NCI-H1092 (cell line): ENCODE data around the gene GGT7.
"Not testable (repeated sequence)": the region's sequence is repeated elsewhere in the genome, so short reads cannot be mapped to it uniquely, and the experiment has no call there.

Source experiments
- DNase-seq: peaks from one replicate; lab custom pipeline; 2025; lab: John Stamatoyannopoulos, UW

Gene GGT7, protein sequence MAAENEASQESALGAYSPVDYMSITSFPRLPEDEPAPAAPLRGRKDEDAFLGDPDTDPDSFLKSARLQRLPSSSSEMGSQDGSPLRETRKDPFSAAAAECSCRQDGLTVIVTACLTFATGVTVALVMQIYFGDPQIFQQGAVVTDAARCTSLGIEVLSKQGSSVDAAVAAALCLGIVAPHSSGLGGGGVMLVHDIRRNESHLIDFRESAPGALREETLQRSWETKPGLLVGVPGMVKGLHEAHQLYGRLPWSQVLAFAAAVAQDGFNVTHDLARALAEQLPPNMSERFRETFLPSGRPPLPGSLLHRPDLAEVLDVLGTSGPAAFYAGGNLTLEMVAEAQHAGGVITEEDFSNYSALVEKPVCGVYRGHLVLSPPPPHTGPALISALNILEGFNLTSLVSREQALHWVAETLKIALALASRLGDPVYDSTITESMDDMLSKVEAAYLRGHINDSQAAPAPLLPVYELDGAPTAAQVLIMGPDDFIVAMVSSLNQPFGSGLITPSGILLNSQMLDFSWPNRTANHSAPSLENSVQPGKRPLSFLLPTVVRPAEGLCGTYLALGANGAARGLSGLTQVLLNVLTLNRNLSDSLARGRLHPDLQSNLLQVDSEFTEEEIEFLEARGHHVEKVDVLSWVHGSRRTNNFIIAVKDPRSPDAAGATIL

DNA sequence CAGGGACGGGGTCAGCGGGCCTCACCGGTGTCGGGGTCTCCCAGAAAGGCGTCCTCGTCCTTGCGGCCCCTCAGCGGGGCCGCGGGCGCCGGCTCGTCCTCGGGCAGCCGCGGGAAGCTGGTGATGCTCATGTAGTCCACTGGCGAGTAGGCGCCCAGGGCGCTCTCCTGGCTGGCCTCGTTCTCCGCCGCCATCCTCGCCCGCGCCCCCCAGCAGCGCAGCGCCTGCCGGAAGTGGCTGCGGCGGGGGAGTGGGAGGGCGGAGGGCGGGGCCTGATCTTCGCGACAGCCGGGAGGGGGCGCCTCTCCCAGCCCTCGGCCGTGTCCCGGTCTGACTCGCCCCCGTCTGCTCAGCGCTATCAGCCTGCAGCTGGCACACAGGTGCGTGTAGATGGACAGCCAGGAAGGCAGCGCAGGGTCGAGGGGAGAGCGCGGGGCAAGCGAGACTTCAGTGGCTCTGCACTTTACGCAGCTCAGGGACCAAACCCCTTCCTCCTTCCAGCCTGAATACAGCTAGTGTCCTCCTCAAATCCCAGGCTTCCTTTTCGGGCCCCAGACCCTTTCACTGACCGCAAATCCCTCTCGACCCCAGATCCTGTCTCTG is at the start of gene GGT7:
Gene GGT7, minus strand, starts transcription at position 235 of the 603 bp plus-strand sequence. Its CDS starts 41 bp downstream, at position 194.
- peak; percentile 62 for DNase-seq

DNA sequence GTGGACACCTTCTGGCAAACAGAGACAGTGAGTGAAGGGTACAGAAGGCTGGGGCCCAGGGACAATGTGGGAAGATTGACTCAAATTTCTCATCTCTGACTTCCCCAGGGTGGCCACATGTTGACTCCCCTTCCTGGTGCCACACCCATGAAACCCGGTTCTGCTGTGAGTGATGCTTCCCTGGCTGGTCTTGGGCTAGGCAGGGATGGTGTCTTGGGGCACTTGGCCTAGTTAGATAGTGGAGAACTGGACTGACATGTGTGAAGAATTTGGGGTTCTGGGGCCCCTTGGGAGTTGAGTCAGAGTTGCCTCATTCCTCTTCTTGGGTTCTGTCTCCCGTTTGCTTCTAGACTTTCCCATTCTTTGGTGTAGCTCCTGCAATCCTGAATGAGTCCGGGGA is 48.8 kb upstream of the GGT7 start:
- no peak for DNase-seq

DNA sequence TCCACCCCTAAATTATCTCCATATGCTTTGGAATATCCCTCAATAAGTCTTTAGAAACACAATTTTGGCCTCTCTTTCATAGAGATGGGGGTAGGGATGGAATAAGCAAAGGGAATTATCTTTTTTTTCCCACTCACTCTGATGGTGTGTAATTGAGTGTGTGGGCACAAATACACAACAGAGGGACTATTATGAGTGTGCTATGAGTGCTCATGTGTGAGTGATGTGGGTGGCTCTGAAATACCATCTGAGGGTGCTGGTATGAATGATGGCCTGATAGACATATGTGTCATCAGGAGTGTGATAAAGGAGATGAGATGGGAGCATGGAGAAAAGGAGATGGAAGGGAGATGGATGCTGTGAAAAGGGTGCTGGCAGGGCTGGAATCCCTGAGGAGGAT is 47.4 kb upstream of the GGT7 start:
- DNase-seq, result no peak

DNA sequence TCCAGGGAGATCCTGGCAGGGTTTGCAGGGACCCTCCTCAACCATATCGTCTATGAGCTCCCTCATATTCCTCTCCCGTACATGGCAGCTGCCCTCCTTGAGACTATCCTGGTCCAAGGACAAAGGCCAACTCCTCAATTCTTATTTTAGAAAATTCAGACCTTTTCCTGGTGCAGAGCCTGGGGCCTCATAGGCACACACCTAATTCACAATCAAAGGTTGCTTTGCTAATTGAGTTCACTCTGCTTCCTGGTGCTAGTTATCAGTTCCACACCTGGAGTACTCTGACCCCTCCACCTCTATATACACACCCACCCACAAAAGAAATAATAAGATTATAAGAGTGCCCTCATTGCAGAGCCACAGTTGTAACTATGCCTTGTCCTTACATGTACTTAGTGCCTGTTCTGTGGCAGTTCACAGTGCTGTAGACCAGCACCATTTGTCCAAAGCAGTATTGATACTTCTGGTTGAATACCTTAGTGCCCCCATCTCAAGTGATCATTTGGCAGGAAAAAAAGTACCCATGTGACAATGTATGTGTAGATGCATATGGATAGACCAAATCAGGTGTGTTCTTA is 44.2 kb upstream of the GGT7 start:
- DNase-seq, result no peak

DNA sequence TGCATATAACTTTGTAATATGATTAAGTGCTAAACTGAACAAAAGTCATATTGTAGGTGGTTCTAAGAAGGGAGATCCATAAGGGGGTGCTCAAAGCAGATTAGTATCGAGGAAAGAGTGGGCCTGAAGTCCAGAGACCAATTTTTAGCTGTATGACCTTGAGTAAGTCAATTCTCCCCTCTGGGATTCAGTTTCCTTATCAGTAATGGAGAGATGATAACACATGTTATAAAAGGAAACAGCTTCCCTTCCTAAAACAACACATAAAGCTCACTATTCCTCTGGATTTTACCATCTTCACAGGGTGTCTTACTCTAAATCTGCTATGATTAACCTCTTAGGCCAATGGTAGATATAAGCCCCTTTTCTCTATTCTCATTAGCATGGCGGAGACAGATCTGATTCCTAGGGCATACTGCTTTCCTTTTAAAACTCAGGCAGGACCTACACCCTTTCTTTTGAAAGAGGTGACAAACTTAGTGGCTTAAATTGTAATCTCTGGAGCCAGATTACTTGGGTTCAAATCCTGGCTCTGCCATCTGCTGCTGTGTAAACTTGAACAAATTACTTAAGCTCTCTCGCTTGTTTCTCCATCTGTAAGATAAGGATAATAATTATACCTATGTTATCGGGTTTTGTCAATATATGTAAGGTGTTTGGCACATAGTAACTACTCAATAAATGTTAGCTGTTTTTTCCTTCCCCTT is 43.2 kb upstream of the GGT7 start:
- no peak for DNase-seq

DNA sequence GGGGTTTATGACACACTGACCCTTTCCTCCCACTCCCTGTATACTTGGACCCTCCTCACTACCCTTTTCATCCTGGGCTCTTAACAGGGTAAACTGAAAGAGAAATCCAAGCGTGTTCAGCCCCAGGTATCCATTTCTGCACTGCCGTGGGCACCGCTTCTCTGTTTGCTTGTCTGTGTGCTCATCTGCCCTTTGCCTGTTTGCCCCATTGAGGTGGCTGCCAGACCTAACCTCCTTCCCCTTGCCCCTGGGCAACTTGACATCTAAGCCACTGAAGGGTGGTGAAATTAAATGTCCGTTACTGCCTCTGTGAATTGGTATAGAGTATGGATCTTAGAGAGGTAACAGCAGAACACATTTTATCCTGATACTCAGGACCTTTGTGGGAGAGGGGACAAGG is 42.5 kb upstream of the GGT7 start:
- no peak for DNase-seq

DNA sequence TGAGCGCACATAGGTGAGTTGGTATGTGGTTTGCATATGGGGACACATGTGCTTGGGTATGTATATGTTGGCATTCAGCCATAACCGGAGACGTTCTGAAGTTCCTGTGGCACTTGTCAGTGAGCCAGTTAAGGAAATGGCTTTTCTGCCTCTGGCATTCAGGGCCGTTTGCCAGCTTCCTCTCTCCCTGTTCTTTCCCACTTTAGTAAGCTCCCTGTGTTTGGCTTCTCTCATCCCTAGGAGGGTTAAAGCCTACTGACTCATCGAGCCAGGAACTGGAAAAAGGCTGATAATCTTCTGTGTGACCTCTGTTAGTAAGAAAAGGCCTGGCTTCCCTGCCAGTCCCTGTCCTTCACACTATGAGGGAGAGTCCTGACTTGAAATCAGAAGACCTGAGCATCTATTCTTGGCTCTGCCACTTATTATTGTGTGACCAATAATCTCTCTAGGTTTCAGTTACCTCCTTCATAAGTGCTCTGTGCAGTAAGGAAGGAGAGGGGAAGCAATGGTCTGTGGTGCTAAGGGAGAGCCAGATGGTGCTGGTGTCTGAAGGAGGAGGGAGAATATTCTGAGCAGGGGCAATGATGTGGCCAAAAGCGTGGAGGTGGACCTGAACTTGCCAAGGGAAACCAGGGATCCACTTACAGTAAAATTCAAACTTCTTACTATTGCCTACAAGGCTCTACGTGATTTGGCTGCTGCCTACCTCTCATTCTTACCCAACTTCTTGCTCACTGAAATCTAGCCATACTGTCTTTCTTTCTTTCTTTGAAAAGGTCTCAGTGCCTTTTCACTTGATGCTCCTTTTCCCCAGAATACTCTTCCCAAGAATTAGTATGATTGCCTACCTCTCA is 35.2 kb upstream of the GGT7 start:
- DNase-seq, result no peak

DNA sequence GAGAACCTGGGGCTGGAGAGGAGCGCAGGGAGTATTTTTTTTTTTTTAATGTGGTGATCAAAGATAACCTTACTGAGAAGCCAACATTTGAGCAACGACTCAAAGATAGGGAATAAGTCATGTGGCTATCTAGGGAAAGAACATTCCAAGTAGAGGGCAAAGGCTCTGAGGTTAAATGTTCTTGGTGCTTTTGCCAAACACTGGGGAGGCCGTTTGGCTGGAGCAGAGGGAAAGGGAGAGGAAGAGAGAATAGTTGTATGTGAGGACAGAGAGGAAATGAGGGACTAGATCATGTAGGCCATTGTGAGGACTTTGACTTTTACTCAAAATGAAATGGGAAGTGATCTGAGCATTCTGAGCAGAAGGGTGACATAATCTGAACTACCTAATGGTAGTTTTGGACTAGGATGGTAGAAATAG is 31.6 kb upstream of the GGT7 start:
- DNase-seq, result no peak

DNA sequence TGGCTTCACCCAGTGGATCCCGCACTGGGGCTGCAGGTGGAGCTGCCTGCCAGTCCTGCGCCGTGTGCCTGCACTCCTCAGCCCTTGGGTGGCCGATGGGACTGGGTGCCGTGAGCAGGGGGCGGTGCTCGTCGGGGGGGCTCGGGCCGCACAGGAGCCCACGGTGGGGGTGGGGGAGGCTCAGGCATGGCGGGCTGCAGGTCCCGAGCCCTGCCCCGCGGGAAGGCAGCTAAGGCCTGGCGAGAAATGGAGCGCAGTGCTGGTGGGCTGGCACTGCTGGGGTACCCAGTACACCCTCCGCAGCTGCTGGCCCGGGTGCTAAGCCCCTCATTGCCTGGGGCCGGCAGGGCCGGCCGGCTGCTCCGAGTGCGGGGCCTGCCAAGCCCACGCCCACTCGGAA is 26.1 kb upstream of the GGT7 start:
- not testable (repeated sequence) for DNase-seq

DNA sequence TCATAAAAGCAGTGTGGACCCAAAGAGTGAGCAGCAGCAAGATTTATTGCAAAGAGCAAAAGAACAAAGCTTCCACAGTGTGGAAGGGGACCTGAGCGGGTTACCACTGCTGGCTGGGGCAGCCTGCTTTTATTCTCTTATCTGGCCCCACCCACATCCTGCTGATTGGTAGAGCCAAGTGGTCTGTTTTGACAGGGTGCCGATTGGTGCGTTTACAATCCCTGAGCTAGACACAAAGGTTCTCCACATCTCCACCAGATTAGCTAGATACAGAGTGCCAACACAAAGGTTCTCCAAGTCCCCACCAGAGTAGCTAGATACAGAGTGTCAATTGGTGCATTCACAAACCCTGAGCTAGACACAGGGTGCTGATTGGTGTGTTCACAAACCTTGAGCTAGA is 25.5 kb upstream of the GGT7 start:
- not testable (repeated sequence) for DNase-seq

DNA sequence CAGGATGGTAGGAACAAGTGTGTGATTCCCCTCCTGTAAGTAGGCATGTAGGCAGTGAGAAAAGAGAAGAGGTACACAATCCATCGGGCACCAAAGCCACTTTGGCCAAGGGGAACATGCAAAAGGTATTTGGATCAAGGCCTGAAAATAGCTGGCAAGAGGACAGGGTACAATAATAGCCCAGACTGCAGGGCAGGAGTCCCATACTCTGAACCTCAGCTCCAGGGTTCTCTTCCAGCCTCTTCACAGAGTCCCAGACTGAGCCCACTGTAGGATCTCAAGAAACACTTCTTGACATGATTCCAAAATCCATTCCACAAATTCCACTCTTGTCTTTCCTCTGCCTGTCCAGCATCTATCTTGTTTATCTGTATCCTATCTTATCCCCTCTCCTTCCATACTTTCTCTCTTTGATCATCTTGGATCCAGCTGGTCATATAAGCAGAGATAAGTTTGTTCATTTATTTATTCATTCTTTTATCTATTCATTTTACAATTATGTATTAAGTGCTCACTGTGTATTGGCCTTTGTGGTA is 23.5 kb upstream of the GGT7 start:
- DNase-seq, result no peak

DNA sequence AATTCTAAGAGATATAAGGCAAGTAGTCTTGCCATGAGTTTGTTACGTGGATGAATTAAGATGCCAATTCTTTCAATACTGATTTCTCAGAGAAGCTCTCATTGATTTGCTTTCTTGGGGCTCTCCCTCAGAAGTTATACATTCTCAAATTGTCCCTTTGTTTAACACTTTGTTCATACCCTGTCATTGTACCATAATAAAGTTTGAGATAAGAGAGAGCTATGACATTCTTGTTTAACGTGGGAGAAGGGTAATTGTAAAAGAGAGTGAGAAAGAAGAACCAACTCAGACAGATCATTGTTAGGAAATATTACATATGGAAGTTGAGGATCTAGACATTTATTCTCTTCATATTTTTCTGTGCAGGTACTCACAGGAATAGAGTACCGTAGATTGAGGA is 22.8 kb upstream of the GGT7 start:
- no peak for DNase-seq

DNA sequence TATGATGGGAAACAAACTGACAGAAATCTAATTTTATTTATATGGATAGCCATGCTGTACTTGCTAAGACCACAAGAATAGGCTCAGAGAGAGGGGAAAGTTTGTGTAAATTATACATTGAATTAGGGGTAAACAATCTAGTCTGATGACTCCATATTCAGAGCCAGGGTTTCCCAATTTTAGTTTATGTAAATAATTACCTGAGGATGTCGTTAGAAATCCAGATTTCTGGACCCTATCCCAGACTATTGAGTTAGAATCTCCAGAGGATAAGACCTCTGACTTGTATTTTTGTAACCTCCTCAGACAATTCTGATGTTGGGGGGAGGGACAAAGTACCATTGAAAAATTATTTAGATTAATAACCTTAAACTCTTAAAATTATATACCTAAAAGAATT is 22.1 kb upstream of the GGT7 start:
- DNase-seq, result no peak

DNA sequence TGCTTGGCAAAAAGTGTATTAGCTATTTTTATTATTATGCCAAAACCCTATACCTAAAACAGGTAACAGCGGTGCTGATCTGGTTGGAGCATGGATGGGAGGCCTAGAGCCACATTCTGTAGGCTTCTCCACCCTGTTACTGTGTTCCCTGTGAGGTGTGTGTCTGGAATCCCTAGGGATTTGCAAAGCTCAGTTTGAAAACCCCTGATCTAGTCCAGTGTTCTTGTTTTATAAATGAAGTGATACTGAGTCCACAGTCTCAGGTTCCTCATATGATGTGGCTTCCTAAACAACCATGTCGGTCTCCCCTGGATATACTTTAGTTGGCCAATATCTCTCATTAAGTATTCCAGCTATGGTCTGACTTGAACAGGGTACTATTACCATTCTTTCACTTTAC is 20.0 kb upstream of the GGT7 start:
- no peak for DNase-seq

DNA sequence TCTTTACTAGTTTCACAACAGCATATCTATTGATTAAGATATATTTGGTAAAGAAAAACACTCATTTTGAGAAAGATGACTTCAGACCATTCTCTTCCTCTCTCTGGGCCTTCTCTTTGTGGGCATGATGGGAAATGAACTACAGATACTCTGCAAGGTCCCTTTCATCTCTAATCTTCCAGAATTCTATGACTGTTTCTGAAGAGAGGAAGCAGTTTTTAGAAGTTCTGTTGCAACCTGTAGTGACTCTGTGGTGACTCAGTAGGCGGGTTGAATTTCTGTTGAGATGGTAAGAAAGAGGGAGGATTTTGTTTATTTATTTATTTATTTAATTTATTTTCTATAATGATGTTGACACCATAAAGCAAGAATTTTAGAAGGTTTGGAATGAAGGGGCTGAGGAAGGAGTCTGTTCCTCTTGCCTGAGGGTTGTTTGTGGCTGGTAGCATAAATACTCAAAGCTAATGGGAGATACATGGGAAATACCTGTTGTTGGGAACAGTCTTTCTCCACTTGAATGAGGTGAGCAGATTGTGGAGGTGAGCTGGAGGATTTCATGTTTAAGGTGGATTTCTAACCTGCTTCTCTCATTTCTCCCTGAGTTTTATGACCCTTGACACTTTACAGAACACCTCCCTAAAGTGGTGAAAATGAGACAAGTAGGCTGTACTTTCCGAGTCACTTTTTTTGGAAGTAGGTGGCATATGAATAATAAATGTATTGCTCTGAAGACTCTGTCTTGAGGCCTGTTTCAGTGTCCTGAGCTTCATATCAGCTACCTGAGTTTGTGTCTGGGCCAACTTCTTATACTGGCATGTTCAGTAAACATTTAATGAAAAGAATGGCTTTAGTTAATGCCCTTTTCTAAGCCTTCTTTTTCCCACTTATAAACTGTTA is 18.8 kb upstream of the GGT7 start:
- no peak for DNase-seq

DNA sequence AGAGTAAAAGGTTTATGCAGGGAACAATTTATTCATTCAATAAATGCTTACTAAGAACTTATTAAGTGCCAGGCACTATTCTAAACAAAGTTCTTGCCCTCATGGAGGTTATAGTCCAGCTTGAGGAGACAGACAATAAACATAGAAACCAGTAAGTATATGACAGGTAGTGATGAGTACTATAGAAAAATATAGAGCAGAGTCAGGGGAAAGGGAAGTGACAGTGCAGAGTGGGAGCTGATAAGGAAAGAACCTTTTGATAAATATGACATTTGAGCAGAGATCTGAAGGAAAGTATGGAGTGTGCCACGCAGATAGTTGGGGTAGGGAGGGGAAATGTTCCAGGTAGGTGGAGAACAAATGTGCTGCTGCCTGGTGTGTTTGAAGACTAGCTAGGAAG is 15.8 kb upstream of the GGT7 start:
- no peak for DNase-seq

DNA sequence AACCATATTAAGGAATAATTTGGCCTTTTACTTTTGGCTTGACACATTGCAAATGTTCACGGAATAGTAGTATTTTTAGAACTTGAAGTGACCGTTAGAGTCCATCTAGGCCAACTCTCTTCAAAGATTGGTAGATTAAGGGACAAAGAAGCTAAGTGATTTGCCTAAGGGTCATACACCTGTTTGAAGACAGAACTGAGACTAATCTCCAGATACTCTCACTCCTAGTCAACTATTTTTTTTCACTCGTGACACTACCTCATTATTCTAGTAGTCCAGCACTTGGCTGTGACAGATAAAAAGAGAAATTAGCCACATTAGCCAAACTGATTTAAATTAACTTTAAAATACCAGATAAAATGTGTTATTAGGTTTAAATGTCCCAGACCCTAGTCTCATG is 14.4 kb upstream of the GGT7 start:
- DNase-seq, result no peak

DNA sequence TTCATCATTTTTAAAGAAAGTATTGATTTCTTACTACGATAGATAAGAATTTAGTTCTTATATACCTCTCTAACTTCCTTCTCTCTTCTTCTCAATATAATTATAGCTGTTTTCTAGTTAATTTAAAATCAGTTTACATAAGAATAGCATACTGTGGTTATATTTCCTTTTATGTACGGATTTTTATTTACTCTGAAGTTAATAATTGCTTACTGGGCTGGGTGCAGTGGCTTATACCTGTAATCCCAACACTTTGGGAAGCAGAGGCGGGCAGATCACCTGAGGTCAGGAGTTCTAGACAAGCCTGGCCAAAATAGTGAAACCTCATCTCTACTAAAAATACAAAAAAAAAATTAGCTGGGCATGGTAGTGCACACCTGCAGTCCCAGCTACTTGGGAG is 13.5 kb upstream of the GGT7 start:
- DNase-seq, result no peak

DNA sequence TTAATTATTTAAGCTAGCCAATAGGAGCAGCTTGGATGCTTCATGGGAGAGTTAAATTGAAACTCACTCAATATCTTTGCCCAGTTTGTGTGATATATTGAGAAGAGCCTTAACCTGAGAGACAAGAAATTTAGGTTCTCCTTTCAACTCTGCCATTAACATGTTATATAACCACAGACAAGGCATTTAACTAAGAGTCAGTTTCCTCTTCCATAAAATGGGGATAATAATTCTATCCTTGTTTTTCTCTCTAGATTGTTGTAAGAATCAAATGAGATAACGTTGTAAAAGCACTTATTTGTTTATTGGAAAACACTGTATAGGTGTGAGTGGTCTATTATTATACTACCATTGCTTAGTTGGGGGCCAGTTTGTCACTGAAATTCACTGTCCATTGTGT is 11.6 kb upstream of the GGT7 start:
- DNase-seq, result no peak

DNA sequence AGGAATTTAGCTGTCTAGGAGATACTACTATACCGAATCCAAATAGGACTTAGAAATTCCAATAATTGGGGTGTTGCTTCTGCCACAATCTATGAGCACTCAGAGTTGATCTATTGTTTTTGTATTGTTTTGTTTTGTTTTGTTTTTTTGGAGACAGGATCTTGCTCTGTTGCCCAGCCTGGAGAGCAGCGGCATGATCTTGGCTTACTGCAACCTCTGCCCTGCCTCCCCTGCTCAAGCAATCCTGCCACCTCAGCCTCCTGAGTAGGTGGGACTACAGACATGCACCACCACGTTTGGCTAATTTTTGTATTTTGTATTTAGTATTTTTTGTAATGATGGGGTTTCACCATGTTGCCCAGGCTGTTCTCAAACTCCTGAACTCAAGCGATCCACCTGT is 11.2 kb upstream of the GGT7 start:
- DNase-seq, result no peak
